Psoas muscle (tissue), 8 donors: ENCODE measurements around the gene NPLOC4. TPM values are rescaled to one million over a fixed set of nuclear protein-coding genes. Genes with fewer than 3 reads are reported as not detected.

Experiments
- ATAC-seq, 4 donors: fragments of 200-7000 bp; cut with Tn5 transposase; one replicate each; pipeline ENCODE4 v1.9.1; 2020; ENCODE audit warnings: moderate library complexity in 3 of 4, mild to moderate bottlenecking in 2 of 4
- DNase-seq, 2 donors: peaks; one replicate each; pipeline ENCODE4 v3.0.0-alpha.2; 2020
- H3K27ac ChIP-seq: fragments of 200-600 bp; one replicate; pipeline ENCODE4 v1.8.0; 2022
- H3K27me3 ChIP-seq, 3 donors: fragments of 200-600 bp in 1 of 3; one replicate each; pipeline versions ENCODE4 v1.6.1 to v1.8.0; 2013 to 2022; ENCODE audit warnings: low read length in 2 of 3, mild to moderate bottlenecking in 2 of 3, moderate library complexity in 1 of 3; ENCODE audit not compliant: insufficient read depth in 3 of 3
- H3K36me3 ChIP-seq, 2 donors: fragments of 200-600 bp in 1 of 2; one replicate each; pipeline versions ENCODE4 v1.6.1 to v1.8.0; 2013 to 2022; ENCODE audit warnings: low read depth in 1 of 2, mild to moderate bottlenecking in 1 of 2, moderate library complexity in 1 of 2; ENCODE audit not compliant: insufficient read depth in 1 of 2
- H3K4me1 ChIP-seq: fragments of 200-600 bp; one replicate; pipeline ENCODE4 v1.8.0; 2022
- H3K4me3 ChIP-seq: fragments of 200-600 bp; one replicate; pipeline ENCODE4 v1.8.0; 2022; ENCODE audit warnings: mild to moderate bottlenecking
- H3K9me3 ChIP-seq: fragments of 200-600 bp; one replicate; pipeline ENCODE4 v1.8.0; 2022
- WGBS, 3 donors: extraction: QIAGEN DNeasy Blood & Tissue Kit; methylation state at CpG; one replicate each; pipeline versions ENCODE4 v1.1.6 to v1.1.7; 2013; 5-methylcytosine and 5-hydroxymethylcytosine counted together
- intact Hi-C, 2 donors: fragments of 100-400 bp; cut with DNase I; formaldehyde crosslinking; loops; one replicate each; pipeline versions ENCODE4 v1.11.0 to v1.14.2; 2022
- polyA plus RNA-seq, 3 donors: library from polyadenylated mRNA; stranded (reverse); fragments of 200-250 nt; gene quantifications; one replicate each; pipeline ENCODE4 v1.2.3, GENCODE V29; 2013
- total RNA-seq, 4 donors: library from RNA; stranded (reverse); fragmentation: NEBNext Ultra II Directional in 2 of 4; extraction: Animal tissue kit (Norgen Biotek cat#: 25700) in 2 of 4; gene quantifications; one replicate each; pipeline versions ENCODE4 v1.2.1 to v1.2.4, GENCODE V29; 2021 to 2023
- TF ChIP-seq, protein P1 (sequence below): fragments of 200-600 bp; IDR thresholded peaks from one replicate; pipeline ENCODE4 v1.8.0; 2022; ENCODE audit warnings: antibody characterized with exemption
- donor health status: healthy with polysubstance abuse.
- donor health status: DM: no; HTN: no; CAD: no; lungs with moderate emphysema.
- donor health status: Bipolar disorder and iron deficiency.
- donor health status: healthy.
- donor health status: DM: yes; HTN: yes; CAD: no.
- donor health status: DM: no; HTN: no; CAD: no.
- donor health status: DM: no; HTN: no; CAD: no.
- donor health status: DM: yes; HTN: yes; CAD: no.

Gene NPLOC4
- total and polyA plus RNA-seq, 7 donors: 87.3 to 414 (median 204) TPM

DNA sequence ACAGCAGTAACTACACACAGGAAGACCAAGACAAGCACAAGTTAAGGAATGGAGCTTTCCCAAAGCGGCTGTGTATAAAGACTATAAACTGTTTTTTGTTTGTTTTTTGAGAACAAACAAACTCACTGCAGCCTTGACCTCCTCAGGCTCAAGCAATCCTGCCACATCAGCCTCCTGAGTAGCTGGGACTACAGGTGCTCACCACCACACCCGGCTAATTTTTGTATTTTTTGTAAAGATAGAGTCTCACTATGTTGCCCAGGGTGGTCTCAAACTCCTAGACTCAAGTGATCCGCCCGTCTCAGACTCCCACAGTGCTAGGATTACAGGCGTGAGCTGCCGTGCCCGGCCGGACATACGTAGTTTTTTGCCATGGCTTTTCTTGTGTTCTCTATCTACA lies 23.5 kb upstream of the NPLOC4 start:
- H3K27me3 ChIP-seq: no peaks in the 10 kb centered on the region
- DNase-seq (no peak), ATAC-seq (no peak)
- TF ChIP-seq, protein P1, sequence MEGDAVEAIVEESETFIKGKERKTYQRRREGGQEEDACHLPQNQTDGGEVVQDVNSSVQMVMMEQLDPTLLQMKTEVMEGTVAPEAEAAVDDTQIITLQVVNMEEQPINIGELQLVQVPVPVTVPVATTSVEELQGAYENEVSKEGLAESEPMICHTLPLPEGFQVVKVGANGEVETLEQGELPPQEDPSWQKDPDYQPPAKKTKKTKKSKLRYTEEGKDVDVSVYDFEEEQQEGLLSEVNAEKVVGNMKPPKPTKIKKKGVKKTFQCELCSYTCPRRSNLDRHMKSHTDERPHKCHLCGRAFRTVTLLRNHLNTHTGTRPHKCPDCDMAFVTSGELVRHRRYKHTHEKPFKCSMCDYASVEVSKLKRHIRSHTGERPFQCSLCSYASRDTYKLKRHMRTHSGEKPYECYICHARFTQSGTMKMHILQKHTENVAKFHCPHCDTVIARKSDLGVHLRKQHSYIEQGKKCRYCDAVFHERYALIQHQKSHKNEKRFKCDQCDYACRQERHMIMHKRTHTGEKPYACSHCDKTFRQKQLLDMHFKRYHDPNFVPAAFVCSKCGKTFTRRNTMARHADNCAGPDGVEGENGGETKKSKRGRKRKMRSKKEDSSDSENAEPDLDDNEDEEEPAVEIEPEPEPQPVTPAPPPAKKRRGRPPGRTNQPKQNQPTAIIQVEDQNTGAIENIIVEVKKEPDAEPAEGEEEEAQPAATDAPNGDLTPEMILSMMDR: no peak
- intact Hi-C loops: no loop called here
- no peak overlapping the region for H3K27ac ChIP-seq
- H3K4me1 ChIP-seq: peaks cover 9% of the 10 kb centered on the region
- no peak overlapping the region for H3K4me3 ChIP-seq
- no peaks in the 10 kb centered on the region for H3K9me3 ChIP-seq
- 84 to 87% (median 86%) methylated on average over 9 of the region's 9 CpGs for WGBS, 3 donors
- H3K36me3 ChIP-seq: peaks cover 0 to 15% of the 10 kb centered on the region in 2 donors

- WGBS, 3 donors: 72 to 85% (median 81%) methylated on average over 5 of the region's 5 CpGs
- peaks cover 0 to 3% of the 10 kb centered on the region in 2 donors for H3K36me3 ChIP-seq
- intact Hi-C loops: no loop called here
- no peaks in the 10 kb centered on the region for H3K27me3 ChIP-seq
- TF ChIP-seq, protein P1: no peak
- ATAC-seq: no peak
- H3K4me3 ChIP-seq: no peak overlapping the region
- H3K9me3 ChIP-seq: no peaks in the 10 kb centered on the region
- no peak overlapping the region for H3K27ac ChIP-seq
- DNase-seq: no peak
- H3K4me1 ChIP-seq: peaks cover 4% of the 10 kb centered on the region
These were observed 22.1 kb upstream of the NPLOC4 start for GRCh38 chr17:81659038-81659437.

DNA sequence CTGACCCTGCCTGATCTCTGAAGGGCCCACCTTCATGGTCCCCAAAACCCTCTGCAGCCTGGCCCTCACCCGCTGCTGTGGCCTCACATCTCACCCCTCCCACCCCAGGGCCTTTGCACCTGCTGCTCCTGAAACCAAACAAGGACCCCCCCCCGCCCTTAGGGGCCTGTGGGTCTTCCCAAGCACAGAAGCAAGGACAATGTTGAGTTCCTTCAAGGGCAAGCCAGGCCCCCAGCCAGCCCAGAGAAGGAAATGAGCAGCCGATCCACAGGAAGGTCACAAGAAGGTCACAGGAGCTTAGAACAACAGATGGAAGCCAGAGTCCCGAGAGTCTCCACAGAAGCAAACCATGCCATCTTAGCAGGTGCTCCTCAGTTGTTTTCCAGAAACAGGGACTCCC lies 19.9 kb upstream of the NPLOC4 start:
- no peak for ATAC-seq
- H3K9me3 ChIP-seq: no peaks in the 10 kb centered on the region
- WGBS, 3 donors: 36 to 50% (median 42%) methylated on average over 4 of the region's 4 CpGs
- H3K27me3 ChIP-seq: peaks cover 0 to under 1% (median under 1%) of the 10 kb centered on the region in 3 donors
- H3K36me3 ChIP-seq: no peaks in the 10 kb centered on the region
- H3K27ac ChIP-seq: no peak overlapping the region
- no peak overlapping the region for H3K4me3 ChIP-seq
- DNase-seq: no peak
- intact Hi-C loops: no loop called here
- TF ChIP-seq, protein P1: no peak
- peaks cover 4% of the 10 kb centered on the region for H3K4me1 ChIP-seq

- no peak within 1 kb of the TSS for H3K4me3 ChIP-seq
- peaks cover 4% of the 10 kb centered on the region for H3K4me1 ChIP-seq
- intact Hi-C loops: no loop called here
- TF ChIP-seq, protein P1: no peak
- no peaks in the 10 kb centered on the region for H3K9me3 ChIP-seq
- H3K27ac ChIP-seq: no peak within 1 kb of the TSS
- peaks cover 0 to 4% (median 2%) of the 10 kb centered on the region in 3 donors for H3K27me3 ChIP-seq
- no peaks in the 10 kb centered on the region for H3K36me3 ChIP-seq
- no peak for ATAC-seq
- no peak for DNase-seq
- WGBS, 3 donors: 78 to 84% (median 82%) methylated on average over 15 of the region's 15 CpGs
These were observed 19.3 kb upstream of the NPLOC4 start, which contains the start of gene PDE6G for GRCh38 chr17:81656118-81656743. Gene PDE6G (minus strand): TSS chr17:81656542. CDS start chr17:81653305, 3,237 bp downstream.
